ENCODE measurements around the gene IL5RA. TPM values are rescaled to one million over a fixed set of nuclear protein-coding genes. Genes with fewer than 3 reads are reported as not detected.

IL5RA gene
- total RNA-seq, 4 donors from 2014 or later = 0.15 to 0.81 (median 0.72) TPM; not detected in 1

- Histone ChIP-seq H3K9me3 (no peaks in the 10 kb centered on the region), H3K27ac (no peak overlapping the region), H3K27me3 (no peaks in the 10 kb centered on the region), H3K4me1 (no peaks in the 10 kb centered on the region), H3K4me3 (no peak overlapping the region), H3K36me3 (no peaks in the 10 kb centered on the region)
- ATAC-seq = no peak
- WGBS, 2 donors (ENCODE audit: low coverage in 1 of 2) = 60 to 64% methylated on average over 7 of the region's 7 CpGs
- TF ChIP-seq POLR2AphosphoS5 (IDR thresholded peaks at IDR 0.05) (no peak), CTCF (IDR thresholded peaks at IDR 0.05) (no peak), EP300 (IDR thresholded peaks at IDR 0.05) (no peak), POLR2A (IDR thresholded peaks at IDR 0.05) (no peak)
Measured at GRCh38 chr3:3087716-3088465, 22.3 kb downstream of the IL5RA start.

GRCh38 chr3:3087279-3087678, 22.9 kb downstream of the IL5RA start:
- no peaks in the 10 kb centered on the region for H3K36me3 ChIP-seq
- TF ChIP-seq EP300 (IDR thresholded peaks at IDR 0.05) (no peak), POLR2AphosphoS5 (IDR thresholded peaks at IDR 0.05) (no peak), CTCF (IDR thresholded peaks at IDR 0.05) (no peak), POLR2A (IDR thresholded peaks at IDR 0.05) (no peak)
- no peak overlapping the region for H3K4me3 ChIP-seq
- H3K4me1 ChIP-seq = no peaks in the 10 kb centered on the region
- H3K9me3 ChIP-seq = no peaks in the 10 kb centered on the region
- no peaks in the 10 kb centered on the region for H3K27me3 ChIP-seq
- H3K27ac ChIP-seq = no peak overlapping the region
- ATAC-seq = no peak

- Histone ChIP-seq H3K4me1 (no peaks in the 10 kb centered on the region), H3K9me3 (no peaks in the 10 kb centered on the region), H3K36me3 (no peaks in the 10 kb centered on the region), H3K27ac (no peak overlapping the region), H3K27me3 (no peaks in the 10 kb centered on the region), H3K4me3 (no peak overlapping the region)
- TF ChIP-seq EP300 (IDR thresholded peaks at IDR 0.05) (no peak), POLR2A (IDR thresholded peaks at IDR 0.05) (no peak), POLR2AphosphoS5 (IDR thresholded peaks at IDR 0.05) (no peak), CTCF (IDR thresholded peaks at IDR 0.05) (no peak)
- no peak for ATAC-seq
- 72 to 76% methylated on average over 5 to 6 of the region's 6 CpGs for WGBS, 2 donors (ENCODE audit: low coverage in 1 of 2)
Measured at GRCh38 chr3:3086239-3086638, 23.9 kb downstream of the IL5RA start.

- Histone ChIP-seq H3K27me3 (no peaks in the 10 kb centered on the region), H3K27ac (no peak overlapping the region), H3K4me1 (no peaks in the 10 kb centered on the region), H3K9me3 (no peaks in the 10 kb centered on the region), H3K36me3 (no peaks in the 10 kb centered on the region), H3K4me3 (no peak overlapping the region)
- WGBS, 2 donors (ENCODE audit: low coverage in 1 of 2) = 81 to 85% methylated on average over 4 of the region's 6 CpGs
- TF ChIP-seq CTCF (IDR thresholded peaks at IDR 0.05) (no peak), EP300 (IDR thresholded peaks at IDR 0.05) (no peak), POLR2A (IDR thresholded peaks at IDR 0.05) (no peak), POLR2AphosphoS5 (IDR thresholded peaks at IDR 0.05) (no peak)
- no peak for ATAC-seq
Measured at GRCh38 chr3:3085782-3086181, 24.4 kb downstream of the IL5RA start.

- TF ChIP-seq POLR2AphosphoS5 (IDR thresholded peaks at IDR 0.05) (no peak), EP300 (IDR thresholded peaks at IDR 0.05) (no peak), POLR2A (IDR thresholded peaks at IDR 0.05) (no peak)
- Histone ChIP-seq H3K4me1 (no peaks in the 10 kb centered on the region), H3K27ac (no peak overlapping the region), H3K9me3 (no peaks in the 10 kb centered on the region), H3K36me3 (no peaks in the 10 kb centered on the region), H3K4me3 (no peak overlapping the region), H3K27me3 (no peaks in the 10 kb centered on the region)
- no peak for ATAC-seq
- 100% methylated on average over 1 of the region's 3 CpGs; no CpG with 5 or more reads in 1 of the 2 donors for WGBS, 2 donors (ENCODE audit: low coverage in 1 of 2)
Measured at GRCh38 chr3:3084890-3085289, 25.3 kb downstream of the IL5RA start.

Measured in gastroesophageal sphincter (tissue), 4 donors.